Osteocyte (in vitro differentiated cells): Measurements from ENCODE around the gene SLC66A1. TPM values are rescaled to one million over a fixed set of nuclear protein-coding genes. Genes with fewer than 3 reads are reported as not detected.

Experiments used
- DNase-seq: peaks from one replicate; pipeline ENCODE4 v3.0.0; 2021; ENCODE audit warnings: mixed read lengths; ENCODE audit not compliant: unreplicated experiment; ENCODE audit errors: extremely low spot score
- H3K27ac Mint-ChIP-seq: one replicate; pipeline ENCODE4 v1.8.0; 2021; ENCODE audit warnings: mild to moderate bottlenecking, mixed read lengths; ENCODE audit not compliant: unreplicated experiment
- H3K27me3 Mint-ChIP-seq: one replicate; pipeline ENCODE4 v1.8.0; 2021; ENCODE audit warnings: mixed read lengths; ENCODE audit not compliant: unreplicated experiment
- H3K36me3 Mint-ChIP-seq: one replicate; pipeline ENCODE4 v1.8.0; 2021; ENCODE audit warnings: mixed read lengths; ENCODE audit not compliant: unreplicated experiment
- H3K4me1 Mint-ChIP-seq: one replicate; pipeline ENCODE4 v1.8.0; 2021; ENCODE audit warnings: mixed read lengths; ENCODE audit not compliant: unreplicated experiment
- H3K4me3 Mint-ChIP-seq: one replicate; pipeline ENCODE4 v1.8.0; 2021; ENCODE audit warnings: mild to moderate bottlenecking, moderate library complexity, mixed read lengths; ENCODE audit not compliant: unreplicated experiment
- H3K9me3 Mint-ChIP-seq: one replicate; pipeline ENCODE4 v1.8.0; 2021; ENCODE audit warnings: mixed read lengths; ENCODE audit not compliant: unreplicated experiment
- CTCF ChIP-seq: fragments of 200-600 bp; sonication (generic); IDR thresholded peaks from 2 replicates; pipeline ENCODE4 v1.5.0; 2021; ENCODE audit warnings: antibody characterized with exemption, mild to moderate bottlenecking, moderate library complexity
- total RNA-seq: library from RNA; stranded (reverse); gene quantifications from 2 replicates; pipeline ENCODE4 v1.2.1, GENCODE V29; 2021

The SLC66A1 gene
- total RNA-seq, 1 donor from 2014 or later: 25.8 TPM

DNA sequence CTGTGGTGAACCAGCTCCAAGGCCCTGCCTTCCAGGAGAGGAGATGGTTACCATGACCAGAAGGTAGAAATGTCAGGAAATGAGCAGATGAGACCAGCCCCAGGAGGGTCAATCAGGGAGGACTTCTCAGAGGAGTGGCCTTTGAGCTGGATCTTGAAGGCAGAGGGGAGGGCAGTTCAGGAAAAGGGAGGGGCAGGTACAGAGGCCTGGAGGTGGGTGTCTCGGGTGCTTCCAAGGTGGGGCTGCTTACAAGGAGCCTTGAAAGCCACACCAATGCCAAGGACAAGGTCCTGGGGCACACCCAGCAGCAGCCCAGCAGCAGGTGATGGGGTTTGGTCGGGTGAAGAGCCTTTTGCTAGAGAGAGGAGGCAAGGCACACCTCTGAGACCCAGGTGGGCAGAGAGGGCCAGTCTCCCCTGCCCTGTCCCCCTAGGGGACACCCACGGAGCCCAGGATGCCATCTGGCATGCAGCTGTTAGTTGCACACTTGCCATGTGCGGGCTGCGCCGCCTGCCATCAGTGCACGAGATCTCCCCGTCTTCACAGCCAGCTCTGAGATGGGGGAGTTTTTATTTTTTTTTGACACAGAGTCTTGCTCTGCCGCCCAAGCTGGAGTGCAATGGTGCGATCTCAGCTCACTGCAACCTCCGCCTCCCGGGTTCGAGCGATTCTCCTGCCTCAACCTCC, 18.5 kb downstream of the SLC66A1 start:
- no peak for TF ChIP-seq CTCF
- H3K27me3 Mint-ChIP-seq: no peaks in the 10 kb centered on the region
- no peak for DNase-seq
- no peak overlapping the region for H3K4me3 Mint-ChIP-seq
- H3K27ac Mint-ChIP-seq: no peak overlapping the region
- no peaks in the 10 kb centered on the region for H3K4me1 Mint-ChIP-seq
- no peaks in the 10 kb centered on the region for H3K9me3 Mint-ChIP-seq
- H3K36me3 Mint-ChIP-seq: peaks cover 8% of the 10 kb centered on the region

DNA sequence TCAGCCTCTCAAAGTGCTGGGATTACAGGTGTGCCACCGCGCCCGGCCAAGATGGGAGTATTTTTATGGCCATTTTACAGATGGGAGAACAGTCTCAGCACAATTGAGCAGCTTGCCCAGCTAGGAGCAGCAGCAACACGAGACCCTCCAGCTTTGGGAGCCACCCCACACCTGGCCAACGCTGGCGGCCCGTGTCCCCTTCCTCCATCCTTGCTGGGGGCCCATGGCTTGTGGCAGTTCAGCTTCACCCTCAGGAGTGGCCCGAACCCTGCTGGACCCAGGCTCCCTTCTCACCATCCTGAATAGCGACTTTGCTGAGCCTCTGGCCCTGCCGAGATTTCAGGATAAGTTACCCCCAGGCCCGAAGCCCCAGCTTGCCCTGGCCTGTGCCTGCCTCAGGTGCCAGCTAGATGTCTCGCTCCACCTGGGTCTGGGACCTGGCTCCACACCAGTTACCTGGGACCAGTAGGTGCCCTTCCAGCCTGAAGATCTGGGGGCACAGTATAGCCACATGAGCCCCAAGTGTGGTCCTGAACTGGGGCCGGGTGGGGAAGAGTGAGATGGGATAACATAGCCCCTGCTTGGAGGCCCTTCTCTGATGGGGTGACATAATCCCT, 19.2 kb downstream of the SLC66A1 start:
- Mint-ChIP-seq H3K4me1 (no peaks in the 10 kb centered on the region), H3K9me3 (no peaks in the 10 kb centered on the region), H3K27me3 (no peaks in the 10 kb centered on the region), H3K27ac (no peak overlapping the region), H3K4me3 (no peak overlapping the region), H3K36me3 (peaks cover 8% of the 10 kb centered on the region)
- DNase-seq: no peak
- no peak for TF ChIP-seq CTCF

GRCh38 chr1:19332832-19333231, 20.7 kb downstream of the SLC66A1 start:
- no peak for DNase-seq
- H3K4me3 Mint-ChIP-seq: no peak overlapping the region
- peaks cover 7% of the 10 kb centered on the region for H3K36me3 Mint-ChIP-seq
- peaks cover 4% of the 10 kb centered on the region for H3K4me1 Mint-ChIP-seq
- no peaks in the 10 kb centered on the region for H3K27me3 Mint-ChIP-seq
- no peaks in the 10 kb centered on the region for H3K9me3 Mint-ChIP-seq
- H3K27ac Mint-ChIP-seq: no peak overlapping the region
- no peak for TF ChIP-seq CTCF

DNA sequence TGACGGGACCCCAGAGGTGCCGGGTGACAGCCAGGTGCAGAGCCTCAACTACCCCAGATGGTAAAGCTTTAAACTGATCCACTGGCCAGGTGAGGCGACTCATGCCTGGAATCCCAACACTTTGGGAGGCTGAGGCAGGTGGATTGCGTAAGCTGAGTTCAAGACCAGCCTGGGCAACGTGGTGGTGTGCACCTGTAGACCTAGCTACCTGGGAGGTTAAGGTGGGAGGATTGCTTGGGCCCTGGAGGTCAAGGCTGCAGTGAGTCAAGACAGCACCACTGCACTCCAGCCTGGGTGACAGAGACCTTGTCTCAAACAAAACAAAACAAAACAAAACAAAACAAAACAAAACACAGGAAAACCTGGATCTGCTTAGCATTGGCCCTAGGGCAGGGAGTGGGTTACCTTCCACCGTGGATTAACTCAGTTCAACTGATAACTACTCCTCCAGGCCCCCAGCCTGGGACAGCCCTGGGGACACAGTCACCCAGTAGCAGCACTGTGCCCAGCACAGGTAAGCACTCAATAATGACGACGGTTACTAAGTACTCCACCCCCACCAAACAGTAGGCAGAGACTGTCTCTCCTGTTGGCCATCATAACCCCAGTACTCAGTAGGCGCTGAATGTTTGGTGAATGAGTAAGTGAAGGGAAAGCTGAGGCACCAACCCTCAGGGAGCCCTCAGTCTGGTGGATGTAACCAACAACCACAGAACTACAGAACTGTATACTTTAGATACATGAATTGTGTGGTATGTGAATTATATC, 21.6 kb downstream of the SLC66A1 start:
- Mint-ChIP-seq H3K4me1 (peaks cover 10% of the 10 kb centered on the region), H3K27ac (no peak overlapping the region)
- DNase-seq: no peak

More for the DNA sequence above, 21.6 kb downstream of the SLC66A1 start:
- no peak for TF ChIP-seq CTCF
- H3K36me3 Mint-ChIP-seq: peaks cover 5% of the 10 kb centered on the region
- no peak overlapping the region for H3K4me3 Mint-ChIP-seq
- no peaks in the 10 kb centered on the region for H3K9me3 Mint-ChIP-seq
- no peaks in the 10 kb centered on the region for H3K27me3 Mint-ChIP-seq
